ENCODE measurements around the gene SLC6A16. TPM values are rescaled to one million over a fixed set of nuclear protein-coding genes. Genes with fewer than 3 reads are reported as not detected.

Gene SLC6A16
- total RNA-seq, 1 experiment from 2014 or later: 0.84 TPM

- Mint-ChIP-seq H3K27ac (ENCODE audit: unreplicated experiment) (no peak overlapping the region), H3K36me3 (ENCODE audit: insufficient read depth, unreplicated experiment) (no peaks in the 10 kb centered on the region), H3K4me1 (ENCODE audit: low read depth, unreplicated experiment) (no peaks in the 10 kb centered on the region), H3K27me3 (ENCODE audit: insufficient read depth, unreplicated experiment) (no peaks in the 10 kb centered on the region), H3K4me3 (ENCODE audit: unreplicated experiment) (no peak overlapping the region), H3K9me3 (ENCODE audit: unreplicated experiment) (no peaks in the 10 kb centered on the region)
- no peaks in the 10 kb centered on the region for H3K27me3 ChIP-seq (replicated peaks; ENCODE audit: control insufficient read depth, insufficient read depth, low read length)
- TF ChIP-seq CTCF (IDR thresholded peaks at IDR 0.05; ENCODE audit: insufficient read depth in 1 of 2, low read depth in 1 of 2, low read length in 1 of 2, severe bottlenecking in 1 of 2, unreplicated experiment in 1 of 2): no peak
- DNase-seq: no peak
- no peak overlapping the region for H3K4me3 ChIP-seq (ENCODE audit: low read depth, low read length)
- CTCF ChIA-PET: no interaction called here
- POLR2A ChIA-PET: no interaction called here
- intact Hi-C loops (cut with micrococcal nuclease; ENCODE audit: unreplicated experiment): no loop called here
- BruUV-seq (replicated peaks): no TSS peak
- H3K36me3 ChIP-seq (ENCODE audit: control insufficient read depth, insufficient read depth, low read length): no peaks in the 10 kb centered on the region
- no peaks in the 10 kb centered on the region for H3K9me3 ChIP-seq
- H3K4me1 ChIP-seq: no peaks in the 10 kb centered on the region
Measured at GRCh38 chr19:49243726-49244125, 81.3 kb downstream of the SLC6A16 start.

GRCh38 chr19:49243129-49243528 lies 81.9 kb downstream of the SLC6A16 start:
- H3K4me1 ChIP-seq: no peaks in the 10 kb centered on the region
- H3K27me3 ChIP-seq (replicated peaks; ENCODE audit: control insufficient read depth, insufficient read depth, low read length): no peaks in the 10 kb centered on the region
- no peaks in the 10 kb centered on the region for H3K9me3 ChIP-seq
- no peak for DNase-seq
- no TSS peak for BruUV-seq (replicated peaks)
- POLR2A ChIA-PET: no interaction called here
- intact Hi-C loops (cut with micrococcal nuclease; ENCODE audit: unreplicated experiment): no loop called here
- no peaks in the 10 kb centered on the region for H3K4me1 Mint-ChIP-seq (ENCODE audit: low read depth, unreplicated experiment)
- CTCF ChIA-PET: interaction anchor here (0.6 kb wide), 1 partner anchor 82 kb away, joined by 3 read pairs; the partner anchor contains the start of gene SLC6A16
- H3K36me3 Mint-ChIP-seq (ENCODE audit: insufficient read depth, unreplicated experiment): no peaks in the 10 kb centered on the region
- no peak overlapping the region for H3K27ac Mint-ChIP-seq (ENCODE audit: unreplicated experiment)
- H3K4me3 Mint-ChIP-seq (ENCODE audit: unreplicated experiment): no peak overlapping the region
- no peaks in the 10 kb centered on the region for H3K36me3 ChIP-seq (ENCODE audit: control insufficient read depth, insufficient read depth, low read length)
- H3K4me3 ChIP-seq (ENCODE audit: low read depth, low read length): no peak overlapping the region
- no peak for TF ChIP-seq CTCF (IDR thresholded peaks at IDR 0.05; ENCODE audit: insufficient read depth in 1 of 2, low read depth in 1 of 2, low read length in 1 of 2, severe bottlenecking in 1 of 2, unreplicated experiment in 1 of 2)
- no peaks in the 10 kb centered on the region for H3K9me3 Mint-ChIP-seq (ENCODE audit: unreplicated experiment)
- H3K27me3 Mint-ChIP-seq (ENCODE audit: insufficient read depth, unreplicated experiment): no peaks in the 10 kb centered on the region

GRCh38 chr19:49241769-49242168 lies 83.2 kb downstream of the SLC6A16 start:
- Mint-ChIP-seq H3K9me3 (ENCODE audit: unreplicated experiment) (no peaks in the 10 kb centered on the region), H3K4me1 (ENCODE audit: low read depth, unreplicated experiment) (no peaks in the 10 kb centered on the region), H3K4me3 (ENCODE audit: unreplicated experiment) (no peak overlapping the region), H3K27ac (ENCODE audit: unreplicated experiment) (no peak overlapping the region), H3K27me3 (ENCODE audit: insufficient read depth, unreplicated experiment) (no peaks in the 10 kb centered on the region), H3K36me3 (ENCODE audit: insufficient read depth, unreplicated experiment) (no peaks in the 10 kb centered on the region)
- DNase-seq: no peak
- POLR2A ChIA-PET: no interaction called here
- no peaks in the 10 kb centered on the region for H3K36me3 ChIP-seq (ENCODE audit: control insufficient read depth, insufficient read depth, low read length)
- CTCF ChIA-PET: interaction anchor here (0.6 kb wide), 1 partner anchor 454 kb away, joined by 3 read pairs; no protein-coding TSS in a partner anchor
- no peak for TF ChIP-seq CTCF (IDR thresholded peaks at IDR 0.05; ENCODE audit: insufficient read depth in 1 of 2, low read depth in 1 of 2, low read length in 1 of 2, severe bottlenecking in 1 of 2, unreplicated experiment in 1 of 2)
- H3K4me1 ChIP-seq: no peaks in the 10 kb centered on the region
- H3K9me3 ChIP-seq: no peaks in the 10 kb centered on the region
- intact Hi-C loops (cut with micrococcal nuclease; ENCODE audit: unreplicated experiment): no loop called here
- H3K4me3 ChIP-seq (ENCODE audit: low read depth, low read length): no peak overlapping the region
- no TSS peak for BruUV-seq (replicated peaks)
- no peaks in the 10 kb centered on the region for H3K27me3 ChIP-seq (replicated peaks; ENCODE audit: control insufficient read depth, insufficient read depth, low read length)

Small RNAs within 50 kb of the gene (microRNA-seq; reads per million reads assigned to microRNA genes)
- not detected for gene MIR4324

Other genes starting within 250 kb of the SLC6A16 start
- gene SNRNP70, start 239.7 kb downstream of the SLC6A16 start, total RNA-seq (2022): 251 and 259 TPM in 2 replicates
- 11.8 and 12.7 TPM in 2 replicates for gene LIN7B, start 210.8 kb downstream of the SLC6A16 start, total RNA-seq (2022)
- 1.7 and 2.1 TPM in 2 replicates for gene C19orf73, start 206.0 kb downstream of the SLC6A16 start, total RNA-seq (2022)
- 11.8 and 12.7 TPM in 2 replicates for gene PPFIA3, start 205.6 kb downstream of the SLC6A16 start, total RNA-seq (2022)
- not detected in 2 replicates for gene HRC, start 169.8 kb downstream of the SLC6A16 start, total RNA-seq (2022)
- 27.8 and 31.4 TPM in 2 replicates for gene TRPM4, start 167.4 kb downstream of the SLC6A16 start, total RNA-seq (2022)
- gene CD37, start 10.2 kb upstream of the SLC6A16 start, total RNA-seq (2022): not detected in 2 replicates
- gene TEAD2, start 37.2 kb upstream of the SLC6A16 start, total RNA-seq (2022): 8.6 and 8.8 TPM in 2 replicates
- gene DKKL1, start 38.7 kb upstream of the SLC6A16 start, total RNA-seq (2022): not detected in 2 replicates
- gene KASH5, start 63.1 kb upstream of the SLC6A16 start, total RNA-seq (2022): 0.56 and 1.00 TPM in 2 replicates
- not detected in 2 replicates for gene PTH2, start 98.2 kb upstream of the SLC6A16 start, total RNA-seq (2022)
- gene GFY, start 100.2 kb upstream of the SLC6A16 start, total RNA-seq (2022): 0.25 TPM in 1 of 2 replicates, not detected in the other
- 0.21 and 0.36 TPM in 2 replicates for gene SLC17A7, start 116.3 kb upstream of the SLC6A16 start, total RNA-seq (2022)
- 150 and 167 TPM in 2 replicates for gene PIH1D1, start 126.6 kb upstream of the SLC6A16 start, total RNA-seq (2022)
- gene ALDH16A1, start 128.0 kb upstream of the SLC6A16 start, total RNA-seq (2022): 42.1 and 45.0 TPM in 2 replicates
- gene FLT3LG, start 149.0 kb upstream of the SLC6A16 start, total RNA-seq (2022): 2.1 and 2.4 TPM in 2 replicates
- gene RPL13A, start 162.4 kb upstream of the SLC6A16 start, total RNA-seq (2022): 2,726 and 2,880 TPM in 2 replicates
- gene RPS11, start 171.2 kb upstream of the SLC6A16 start, total RNA-seq (2022): 2,065 and 2,191 TPM in 2 replicates
- gene FCGRT, start 187.5 kb upstream of the SLC6A16 start, total RNA-seq (2022): 135 and 136 TPM in 2 replicates
- gene RCN3, start 202.8 kb upstream of the SLC6A16 start, total RNA-seq (2022): 6.6 and 7.0 TPM in 2 replicates